ENCODE measurements around the gene FCSK. TPM values are rescaled to one million over a fixed set of nuclear protein-coding genes. Genes with fewer than 3 reads are reported as not detected.

Gene FCSK
- total and polyA plus RNA-seq, 10 of the 15 experiments (the other 5 are each of a cell fraction or from before 2014, with no cell fraction given), result 0.60 to 17.6 (median 7.4) TPM

- in situ Hi-C loops (cut with MboI) (no loop called here), intact Hi-C loops (cut with micrococcal nuclease; ENCODE audit: unreplicated experiment) (no loop called here)
- H3K4me3 ChIP-seq, result no peak overlapping the region
- ChIA-PET SMC1A (ENCODE audit: uncharacterized antibody, unreplicated experiment) (interaction anchor here (0.9 to 1.4 kb wide), 3 partner anchors 9 to 61 kb away, joined by 3 read pairs; no protein-coding TSS in a partner anchor), POLR2A (interaction anchor here (0.7 to 1.8 kb wide), 3 partner anchors 14 to 89 kb away, joined by 3 to 5 read pairs (median 3); no protein-coding TSS in a partner anchor), RAD21 (ENCODE audit: unreplicated experiment) (interaction anchor here (0.9 kb wide), 1 partner anchor 90 kb away, joined by 3 read pairs; no protein-coding TSS in a partner anchor), CTCF (interaction anchor here (0.9 to 1.0 kb wide), 2 partner anchors 14 to 140 kb away, joined by 3 read pairs; no protein-coding TSS in a partner anchor)
- BruUV-seq (replicated peaks), result no TSS peak
- no peak overlapping the region for H3K9ac ChIP-seq (ENCODE audit: control insufficient read depth, insufficient read depth, low read length)
- 90% methylated on average over 10 of the region's 10 CpGs for WGBS (ENCODE audit: insufficient coverage, insufficient replicate concordance, low lambda C conversion rate, missing lambda C conversion rate)
- no peaks in the 10 kb centered on the region for H4K20me1 ChIP-seq (ENCODE audit: control insufficient read depth, insufficient read depth)
- H3K79me2 ChIP-seq (ENCODE audit: control insufficient read depth, insufficient read depth, low read length), result no peaks in the 10 kb centered on the region
- DNase-seq (ENCODE audit: low read depth, low spot score) (no peak), FAIRE-seq (no peak), ATAC-seq (no peak)
- H3K4me1 ChIP-seq (ENCODE audit: control insufficient read depth, insufficient read depth, low read length), result peaks cover 3% of the 10 kb centered on the region
- H2AFZ ChIP-seq (ENCODE audit: control insufficient read depth, low read depth, low read length), result no peak overlapping the region
- H3K36me3 ChIP-seq (ENCODE audit: control insufficient read depth in 2 of 2, insufficient read depth in 2 of 2, low read length in 1 of 2), result no peaks in the 10 kb centered on the region; a peak in 1 of 4 replicates
- H3K27me3 ChIP-seq (replicated peaks in 1 of 2; ENCODE audit: control insufficient read depth in 2 of 2, insufficient read depth in 2 of 2, low read length in 1 of 2), result no peaks in the 10 kb centered on the region
- H3K27ac ChIP-seq (ENCODE audit: control insufficient read depth, insufficient read depth), result no peak overlapping the region
- TF ChIP-seq, protein P1, sequence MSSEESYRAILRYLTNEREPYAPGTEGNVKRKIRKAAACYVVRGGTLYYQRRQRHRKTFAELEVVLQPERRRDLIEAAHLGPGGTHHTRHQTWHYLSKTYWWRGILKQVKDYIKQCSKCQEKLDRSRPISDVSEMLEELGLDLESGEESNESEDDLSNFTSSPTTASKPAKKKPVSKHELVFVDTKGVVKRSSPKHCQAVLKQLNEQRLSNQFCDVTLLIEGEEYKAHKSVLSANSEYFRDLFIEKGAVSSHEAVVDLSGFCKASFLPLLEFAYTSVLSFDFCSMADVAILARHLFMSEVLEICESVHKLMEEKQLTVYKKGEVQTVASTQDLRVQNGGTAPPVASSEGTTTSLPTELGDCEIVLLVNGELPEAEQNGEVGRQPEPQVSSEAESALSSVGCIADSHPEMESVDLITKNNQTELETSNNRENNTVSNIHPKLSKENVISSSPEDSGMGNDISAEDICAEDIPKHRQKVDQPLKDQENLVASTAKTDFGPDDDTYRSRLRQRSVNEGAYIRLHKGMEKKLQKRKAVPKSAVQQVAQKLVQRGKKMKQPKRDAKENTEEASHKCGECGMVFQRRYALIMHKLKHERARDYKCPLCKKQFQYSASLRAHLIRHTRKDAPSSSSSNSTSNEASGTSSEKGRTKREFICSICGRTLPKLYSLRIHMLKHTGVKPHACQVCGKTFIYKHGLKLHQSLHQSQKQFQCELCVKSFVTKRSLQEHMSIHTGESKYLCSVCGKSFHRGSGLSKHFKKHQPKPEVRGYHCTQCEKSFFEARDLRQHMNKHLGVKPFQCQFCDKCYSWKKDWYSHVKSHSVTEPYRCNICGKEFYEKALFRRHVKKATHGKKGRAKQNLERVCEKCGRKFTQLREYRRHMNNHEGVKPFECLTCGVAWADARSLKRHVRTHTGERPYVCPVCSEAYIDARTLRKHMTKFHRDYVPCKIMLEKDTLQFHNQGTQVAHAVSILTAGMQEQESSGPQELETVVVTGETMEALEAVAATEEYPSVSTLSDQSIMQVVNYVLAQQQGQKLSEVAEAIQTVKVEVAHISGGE (CRISPR knock-in tag; IDR thresholded peaks at IDR 0.05), result no peak
- TF ChIP-seq NR2F1 (conservative IDR thresholded peaks at IDR 0.05) (no peak), RBBP5 (conservative IDR thresholded peaks at IDR 0.05) (no peak), MYC (IDR thresholded peaks at IDR 0.05; ENCODE audit: insufficient read depth, insufficient read length, insufficient replicate concordance, low read length, severe bottlenecking) (no peak), STAT3 (IDR thresholded peaks at IDR 0.05; ENCODE audit: low read depth, low read length) (no peak), ZNF24 (IDR thresholded peaks at IDR 0.05) (no peak)
- TF ChIP-seq, protein P2, sequence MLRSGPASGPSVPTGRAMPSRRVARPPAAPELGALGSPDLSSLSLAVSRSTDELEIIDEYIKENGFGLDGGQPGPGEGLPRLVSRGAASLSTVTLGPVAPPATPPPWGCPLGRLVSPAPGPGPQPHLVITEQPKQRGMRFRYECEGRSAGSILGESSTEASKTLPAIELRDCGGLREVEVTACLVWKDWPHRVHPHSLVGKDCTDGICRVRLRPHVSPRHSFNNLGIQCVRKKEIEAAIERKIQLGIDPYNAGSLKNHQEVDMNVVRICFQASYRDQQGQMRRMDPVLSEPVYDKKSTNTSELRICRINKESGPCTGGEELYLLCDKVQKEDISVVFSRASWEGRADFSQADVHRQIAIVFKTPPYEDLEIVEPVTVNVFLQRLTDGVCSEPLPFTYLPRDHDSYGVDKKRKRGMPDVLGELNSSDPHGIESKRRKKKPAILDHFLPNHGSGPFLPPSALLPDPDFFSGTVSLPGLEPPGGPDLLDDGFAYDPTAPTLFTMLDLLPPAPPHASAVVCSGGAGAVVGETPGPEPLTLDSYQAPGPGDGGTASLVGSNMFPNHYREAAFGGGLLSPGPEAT (IDR thresholded peaks at IDR 0.05; ENCODE audit: low read depth), result no peak
- H3K4me2 ChIP-seq (ENCODE audit: control insufficient read depth, insufficient read depth), result no peak overlapping the region
- no peaks in the 10 kb centered on the region for H3K9me3 ChIP-seq (replicated peaks; ENCODE audit: control insufficient read depth, insufficient read depth, low read length)
These were observed 15.9 kb downstream of the FCSK start for GRCh38 chr16:70470141-70470926.
